Measurements from ENCODE around the gene TMEM185A. TPM values are rescaled to one million over a fixed set of nuclear protein-coding genes. Genes with fewer than 3 reads are reported as not detected.
"Not testable (repeated sequence)": the region's sequence is repeated elsewhere in the genome, so short reads cannot be mapped to it uniquely, and the experiment has no call there.

TMEM185A gene
- total RNA-seq, 4 donors from 2014 or later: 18.5 to 28.8 (median 22.1) TPM

DNA sequence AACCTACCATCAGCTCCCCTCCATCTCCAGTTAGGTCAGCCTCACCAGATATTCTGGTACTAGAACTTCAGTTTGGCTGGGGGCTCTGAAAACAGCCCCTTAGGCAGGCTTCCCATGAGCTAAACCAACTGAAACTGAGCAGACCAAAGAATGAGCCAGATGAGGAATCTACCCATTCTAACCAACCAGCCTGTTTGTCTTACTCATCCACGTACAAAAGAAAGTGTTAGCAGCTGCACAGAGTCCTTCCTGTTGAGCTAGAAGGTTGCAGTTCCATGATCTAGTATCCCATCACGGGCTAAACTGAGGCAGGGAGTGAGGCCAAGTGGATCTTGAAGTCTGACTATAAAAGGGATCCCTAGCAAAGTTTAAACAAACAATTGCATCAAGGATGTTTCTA lies 61.8 kb downstream of the TMEM185A start:
- no peak for DNase-seq (ENCODE audit: low spot score in 2 of 2)
- intact Hi-C loops (cut with DNase I; ENCODE audit: low total_unique reads): no loop called here
- TF ChIP-seq, protein P1, sequence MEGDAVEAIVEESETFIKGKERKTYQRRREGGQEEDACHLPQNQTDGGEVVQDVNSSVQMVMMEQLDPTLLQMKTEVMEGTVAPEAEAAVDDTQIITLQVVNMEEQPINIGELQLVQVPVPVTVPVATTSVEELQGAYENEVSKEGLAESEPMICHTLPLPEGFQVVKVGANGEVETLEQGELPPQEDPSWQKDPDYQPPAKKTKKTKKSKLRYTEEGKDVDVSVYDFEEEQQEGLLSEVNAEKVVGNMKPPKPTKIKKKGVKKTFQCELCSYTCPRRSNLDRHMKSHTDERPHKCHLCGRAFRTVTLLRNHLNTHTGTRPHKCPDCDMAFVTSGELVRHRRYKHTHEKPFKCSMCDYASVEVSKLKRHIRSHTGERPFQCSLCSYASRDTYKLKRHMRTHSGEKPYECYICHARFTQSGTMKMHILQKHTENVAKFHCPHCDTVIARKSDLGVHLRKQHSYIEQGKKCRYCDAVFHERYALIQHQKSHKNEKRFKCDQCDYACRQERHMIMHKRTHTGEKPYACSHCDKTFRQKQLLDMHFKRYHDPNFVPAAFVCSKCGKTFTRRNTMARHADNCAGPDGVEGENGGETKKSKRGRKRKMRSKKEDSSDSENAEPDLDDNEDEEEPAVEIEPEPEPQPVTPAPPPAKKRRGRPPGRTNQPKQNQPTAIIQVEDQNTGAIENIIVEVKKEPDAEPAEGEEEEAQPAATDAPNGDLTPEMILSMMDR (IDR thresholded peaks at IDR 0.05): no peak
- TF ChIP-seq POLR2A (IDR thresholded peaks at IDR 0.05): no peak
- H3K4me3 ChIP-seq (ENCODE audit: low read depth, poor library complexity, severe bottlenecking): no peak overlapping the region
- WGBS, 2 donors: 51 to 84% methylated on average over 2 of the region's 2 CpGs

DNA sequence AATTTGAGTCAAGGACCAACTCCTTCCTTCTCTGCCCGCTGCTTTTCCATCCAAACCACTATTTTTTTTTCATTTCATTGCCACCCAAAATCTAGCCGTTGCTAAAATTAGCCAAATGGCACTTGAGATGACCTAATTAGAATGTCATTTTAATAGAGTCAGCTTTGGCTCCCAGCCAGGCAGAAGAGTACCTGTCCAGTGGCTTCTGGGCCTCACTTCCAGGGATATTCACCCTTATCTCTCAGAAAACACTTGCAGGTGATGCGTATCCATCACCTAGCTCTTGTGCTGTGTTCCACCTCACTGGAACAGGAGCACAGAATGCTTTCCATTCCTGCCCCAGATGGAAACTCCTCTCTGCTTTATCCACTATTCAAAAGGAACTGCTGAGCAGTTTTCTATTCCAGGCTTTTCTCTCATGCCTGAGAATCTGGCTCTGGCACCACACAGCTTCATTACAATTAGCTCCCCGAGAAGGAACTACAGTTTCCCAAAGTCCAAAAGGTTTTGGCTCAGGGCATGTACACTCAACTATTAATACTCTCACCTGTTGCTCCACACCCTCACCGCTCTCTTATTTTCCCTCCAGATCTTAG lies 62.8 kb downstream of the TMEM185A start:
- intact Hi-C loops (cut with DNase I; ENCODE audit: low total_unique reads): no loop called here
- H3K4me3 ChIP-seq (ENCODE audit: low read depth, poor library complexity, severe bottlenecking): no peak overlapping the region
- WGBS, 2 donors: 71 to 85% methylated on average over 5 of the region's 5 CpGs

DNA sequence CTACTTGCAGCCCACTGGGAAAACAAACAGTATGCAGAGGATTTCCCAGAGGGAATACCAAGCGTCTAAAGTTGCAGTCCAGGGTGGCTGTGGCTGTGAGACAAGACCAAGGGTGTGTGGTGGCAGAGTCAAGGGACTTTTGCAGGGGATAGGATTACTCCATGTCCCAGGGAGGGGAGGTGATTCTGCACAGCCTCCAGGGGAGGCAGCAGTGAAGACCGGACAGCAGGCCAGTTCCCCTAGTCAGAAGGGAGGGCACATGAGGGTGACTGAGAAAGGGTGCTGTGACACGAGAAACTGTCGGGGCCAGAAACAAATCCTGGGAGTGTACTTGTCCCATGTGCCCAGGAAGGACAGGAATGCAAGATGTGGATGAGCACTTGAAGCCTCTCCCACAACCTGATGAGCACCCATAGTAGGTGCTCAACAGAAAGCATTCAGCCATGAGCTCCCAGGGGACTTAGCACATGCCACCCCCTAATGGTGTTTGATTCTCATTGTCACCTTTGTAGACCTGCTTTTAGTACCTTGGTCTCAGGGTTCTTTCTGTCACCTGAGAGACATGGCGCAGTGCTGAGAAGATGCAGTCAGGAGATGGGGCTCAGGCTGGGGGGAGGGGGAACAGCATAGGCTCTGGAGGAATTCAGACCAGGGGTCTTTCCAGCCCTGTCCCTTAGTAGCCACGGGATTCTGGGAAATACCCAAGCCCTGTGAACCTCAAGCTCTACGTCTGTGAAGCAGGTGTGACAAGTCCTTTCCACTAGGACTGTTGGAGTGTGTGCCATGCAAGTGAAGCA lies 63.8 kb downstream of the TMEM185A start:
- no peak overlapping the region for H3K4me3 ChIP-seq (ENCODE audit: low read depth, poor library complexity, severe bottlenecking)
- TF ChIP-seq POLR2A (IDR thresholded peaks at IDR 0.05): no peak
- TF ChIP-seq, protein P1 (IDR thresholded peaks at IDR 0.05): no peak
- WGBS, 2 donors: 77 to 84% methylated on average over 7 of the region's 7 CpGs
- peak in 1 of 2 donors; percentile 46 for DNase-seq (ENCODE audit: low spot score in 2 of 2)
- intact Hi-C loops (cut with DNase I; ENCODE audit: low total_unique reads): no loop called here

More for the DNA sequence above, 62.8 kb downstream of the TMEM185A start:
- TF ChIP-seq, protein P1 (IDR thresholded peaks at IDR 0.05): no peak
- no peak for TF ChIP-seq POLR2A (IDR thresholded peaks at IDR 0.05)
- peak in 1 of 2 donors; percentile 29 for DNase-seq (ENCODE audit: low spot score in 2 of 2)

DNA sequence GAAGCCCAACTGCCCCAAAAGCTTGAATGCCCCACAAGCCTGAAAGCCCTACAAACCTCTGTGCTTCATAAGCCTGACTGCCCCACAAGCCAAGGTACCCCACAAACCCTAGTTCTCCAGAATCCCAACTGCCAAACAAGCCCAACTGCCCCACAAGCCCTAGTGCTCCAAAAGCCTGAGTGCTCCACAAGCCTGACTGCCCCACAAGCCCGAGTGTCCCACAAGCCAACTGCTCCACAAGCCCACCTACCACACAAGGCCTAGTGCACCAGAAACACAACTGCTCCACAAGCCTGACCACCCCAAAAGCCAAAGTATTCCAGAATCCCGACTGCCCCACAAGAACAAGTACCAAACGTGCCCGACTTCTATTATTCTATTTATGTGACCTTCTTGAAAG lies 68.2 kb downstream of the TMEM185A start:
- 79 to 92% methylated on average over 4 of the region's 4 CpGs for WGBS, 2 donors
- intact Hi-C loops (cut with DNase I; ENCODE audit: low total_unique reads): no loop called here
- DNase-seq (ENCODE audit: low spot score in 2 of 2): peak in 1 of 2 donors; percentile 59
- no peak overlapping the region for H3K4me3 ChIP-seq (ENCODE audit: low read depth, poor library complexity, severe bottlenecking)
- TF ChIP-seq, protein P1 (IDR thresholded peaks at IDR 0.05): no peak
- no peak for TF ChIP-seq POLR2A (IDR thresholded peaks at IDR 0.05)

DNA sequence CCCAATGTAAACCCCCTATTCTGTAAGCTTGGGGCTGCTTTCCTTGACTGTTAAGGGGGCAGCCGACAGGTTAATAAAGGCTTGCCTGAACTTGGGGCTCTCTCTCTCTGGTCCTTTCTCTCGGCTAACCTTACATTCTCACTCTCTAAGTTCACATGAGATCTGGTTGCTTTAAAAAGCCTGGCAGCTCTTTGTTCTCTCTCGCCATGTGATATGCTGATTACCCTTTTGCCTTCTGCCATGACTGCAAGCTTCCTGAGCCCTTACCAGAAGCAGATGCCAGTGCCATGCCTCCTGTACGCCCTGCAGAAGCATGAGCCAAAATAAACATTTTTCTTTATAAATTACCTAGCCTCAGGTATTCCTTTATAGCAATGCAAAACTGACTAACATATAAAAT lies 76.3 kb downstream of the TMEM185A start:
- DNase-seq (ENCODE audit: low spot score in 2 of 2); H3K4me3 ChIP-seq (ENCODE audit: low read depth, poor library complexity, severe bottlenecking); intact Hi-C loops (cut with DNase I; ENCODE audit: low total_unique reads): not testable (repeated sequence)
- no CpG with 5 or more reads among the region's 4 CpGs for WGBS, 2 donors

DNA sequence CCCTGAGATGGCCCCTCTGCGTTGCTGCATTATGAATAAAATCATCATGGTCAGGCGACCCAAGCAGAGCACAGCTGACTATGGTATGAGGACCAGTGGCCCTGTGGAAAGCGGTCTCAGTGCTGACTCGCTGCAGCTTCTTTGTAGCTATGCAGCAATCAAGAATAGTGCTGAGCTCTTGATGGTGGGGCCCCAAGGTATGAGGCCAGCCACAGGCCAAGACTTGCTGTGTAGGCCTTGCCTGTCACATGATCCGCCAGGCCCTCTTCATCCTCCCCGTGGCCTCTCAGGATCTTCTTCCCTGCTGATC lies 79.7 kb downstream of the TMEM185A start:
- peak in 1 of 2 donors; percentile 3 for DNase-seq (ENCODE audit: low spot score in 2 of 2)
- H3K4me3 ChIP-seq (ENCODE audit: low read depth, poor library complexity, severe bottlenecking); intact Hi-C loops (cut with DNase I; ENCODE audit: low total_unique reads): not testable (repeated sequence)
- no CpG with 5 or more reads among the region's 6 CpGs for WGBS, 2 donors

DNA sequence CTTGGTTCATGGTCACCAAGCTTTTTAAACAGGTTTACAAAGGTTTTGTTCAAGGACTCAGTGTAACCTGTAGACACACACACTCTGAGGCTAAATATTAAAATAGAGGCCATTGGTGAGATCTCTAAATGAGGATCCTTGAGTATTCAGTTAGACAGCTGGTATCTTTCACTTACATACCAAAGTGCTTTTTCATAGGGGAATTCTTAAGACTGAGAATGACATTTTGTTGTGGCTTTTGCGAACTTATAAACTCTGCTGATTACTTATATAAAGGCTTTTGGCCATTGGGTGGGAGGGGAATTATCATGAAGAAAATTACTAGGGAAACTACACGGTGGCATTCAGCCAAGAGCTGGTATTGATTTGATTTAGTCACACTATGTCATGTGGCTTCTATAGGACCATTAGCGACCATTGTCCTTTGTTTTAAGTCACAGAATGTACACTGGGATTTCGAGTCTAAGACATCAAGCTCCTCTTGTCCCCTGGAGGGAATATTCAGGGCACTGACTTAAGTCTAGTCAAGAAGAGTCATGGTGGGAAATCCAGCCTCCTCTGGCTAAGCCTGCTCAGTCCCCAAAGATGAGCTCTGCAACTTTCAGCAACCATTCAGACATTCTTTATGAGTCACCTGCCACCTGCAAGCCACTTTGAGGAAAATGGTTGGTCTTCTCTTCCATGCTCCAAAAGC lies 80.2 kb downstream of the TMEM185A start:
- H3K4me3 ChIP-seq (ENCODE audit: low read depth, poor library complexity, severe bottlenecking); intact Hi-C loops (cut with DNase I; ENCODE audit: low total_unique reads); DNase-seq (ENCODE audit: low spot score in 2 of 2): not testable (repeated sequence)
- WGBS, 2 donors: no CpG with 5 or more reads among the region's 4 CpGs

DNA sequence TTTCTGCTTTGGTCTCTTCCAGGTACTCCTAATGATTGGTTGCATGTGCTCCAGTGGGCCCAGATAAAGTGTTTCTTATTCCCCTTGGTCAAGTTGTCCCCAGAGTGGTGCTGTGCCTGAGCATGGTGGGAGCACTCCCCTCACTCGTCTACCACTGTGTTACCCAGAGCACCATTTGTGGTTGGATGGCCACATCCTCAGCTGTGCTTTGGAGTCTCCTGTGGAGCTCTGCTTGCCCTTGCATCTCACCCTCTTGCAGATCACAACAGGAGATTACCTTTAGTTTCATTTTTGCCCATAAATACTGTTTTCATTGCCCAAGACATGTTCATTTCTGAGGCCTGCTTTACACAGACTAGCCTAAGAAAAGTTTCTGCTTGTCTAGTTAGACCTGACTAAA lies 81.1 kb downstream of the TMEM185A start:
- H3K4me3 ChIP-seq (ENCODE audit: low read depth, poor library complexity, severe bottlenecking); DNase-seq (ENCODE audit: low spot score in 2 of 2); intact Hi-C loops (cut with DNase I; ENCODE audit: low total_unique reads): not testable (repeated sequence)
- 60 to 67% methylated on average over 1 of the region's 1 CpG for WGBS, 2 donors

DNA sequence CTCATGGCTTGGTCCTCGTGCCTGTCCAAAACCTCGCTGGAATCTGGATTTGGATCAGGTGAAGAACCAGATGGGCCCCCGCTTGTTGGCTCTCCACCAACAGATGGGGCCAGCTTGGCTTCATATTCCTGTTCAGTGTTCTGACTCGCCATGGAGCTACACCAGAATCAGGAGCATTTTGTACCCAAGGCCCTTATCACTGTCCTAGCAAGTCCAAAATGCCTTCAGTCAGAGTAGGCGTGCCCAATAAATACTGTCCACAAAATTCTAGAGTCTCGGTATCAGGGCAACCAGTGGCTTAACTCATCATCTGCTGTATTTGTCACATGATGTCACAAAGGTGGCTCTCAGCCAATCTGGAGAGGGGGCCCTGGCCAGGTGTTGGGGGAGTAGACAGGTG lies 81.9 kb downstream of the TMEM185A start, which contains the start of gene HSFX3:
Gene HSFX3, minus strand, starts transcription at position 224 of the 400 bp plus-strand sequence. Its CDS starts 72 bp downstream, at position 152.
- H3K4me3 ChIP-seq (ENCODE audit: low read depth, poor library complexity, severe bottlenecking); DNase-seq (ENCODE audit: low spot score in 2 of 2); intact Hi-C loops (cut with DNase I; ENCODE audit: low total_unique reads): not testable (repeated sequence)
- WGBS, 2 donors: no CpG with 5 or more reads among the region's 6 CpGs

DNA sequence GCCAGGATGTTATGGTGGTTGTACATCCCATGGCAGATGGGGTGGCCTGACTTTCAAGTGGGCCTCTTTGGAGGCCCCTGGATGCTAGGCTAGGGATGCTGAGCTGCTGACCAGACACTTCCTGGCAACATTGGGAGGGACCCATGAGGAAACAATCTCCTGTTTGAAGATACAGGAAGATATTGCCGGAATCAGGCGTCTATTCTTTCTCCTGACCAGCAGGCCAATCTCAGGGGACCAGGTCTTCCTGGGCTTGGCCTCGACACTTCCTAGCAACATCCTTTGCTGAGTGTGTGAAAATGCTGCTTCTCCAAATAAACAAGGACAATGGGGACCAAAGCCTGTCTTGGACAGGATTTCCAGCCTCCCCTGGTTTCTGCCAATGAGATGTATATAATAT lies 83.8 kb downstream of the TMEM185A start:
- DNase-seq (ENCODE audit: low spot score in 2 of 2); intact Hi-C loops (cut with DNase I; ENCODE audit: low total_unique reads); H3K4me3 ChIP-seq (ENCODE audit: low read depth, poor library complexity, severe bottlenecking): not testable (repeated sequence)
- 60% methylated on average over 1 of the region's 3 CpGs; no CpG with 5 or more reads in 1 of the 2 donors for WGBS, 2 donors
